Panc1 (cell line): ENCODE results near the gene LRRC36.

Source experiments
- TF ChIP-seq, protein P1 (sequence below): fragments of 450-650 bp; IDR thresholded peaks from 2 replicates; pipeline ENCODE4 v1.5.1; 2017; ENCODE audit warnings: mild to moderate bottlenecking
- TF ChIP-seq, protein P2 (sequence below), 2 experiments: IDR thresholded peaks; 2 replicates each; pipeline ENCODE4 v1.6.1; 2011 to 2012; ENCODE audit warnings: low read depth in 2 of 2, control low read depth in 1 of 2, low read length in 1 of 2, mild to moderate bottlenecking in 1 of 2, moderate library complexity in 1 of 2; ENCODE audit not compliant: insufficient read depth in 1 of 2

DNA sequence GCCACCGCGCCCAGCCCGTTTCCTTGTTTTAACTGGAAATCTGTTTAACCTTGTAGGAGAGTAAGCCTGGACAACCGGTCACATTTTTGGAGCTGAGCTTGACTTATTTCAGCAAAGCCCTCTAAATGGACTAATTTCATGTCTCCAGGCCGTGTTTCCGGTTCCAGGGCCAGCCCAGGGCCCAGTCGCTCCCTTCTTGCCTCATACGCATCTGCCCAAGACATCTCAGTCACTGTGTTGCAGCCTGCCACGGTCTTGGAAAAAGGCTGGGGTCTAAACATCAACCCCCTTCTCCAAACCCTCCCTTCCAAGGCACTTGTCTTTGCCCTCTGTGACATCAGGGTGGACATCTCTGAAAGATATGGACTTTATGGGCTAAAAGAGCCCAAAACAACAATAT is 28.3 kb upstream of the LRRC36 start:
- TF ChIP-seq, protein P1, sequence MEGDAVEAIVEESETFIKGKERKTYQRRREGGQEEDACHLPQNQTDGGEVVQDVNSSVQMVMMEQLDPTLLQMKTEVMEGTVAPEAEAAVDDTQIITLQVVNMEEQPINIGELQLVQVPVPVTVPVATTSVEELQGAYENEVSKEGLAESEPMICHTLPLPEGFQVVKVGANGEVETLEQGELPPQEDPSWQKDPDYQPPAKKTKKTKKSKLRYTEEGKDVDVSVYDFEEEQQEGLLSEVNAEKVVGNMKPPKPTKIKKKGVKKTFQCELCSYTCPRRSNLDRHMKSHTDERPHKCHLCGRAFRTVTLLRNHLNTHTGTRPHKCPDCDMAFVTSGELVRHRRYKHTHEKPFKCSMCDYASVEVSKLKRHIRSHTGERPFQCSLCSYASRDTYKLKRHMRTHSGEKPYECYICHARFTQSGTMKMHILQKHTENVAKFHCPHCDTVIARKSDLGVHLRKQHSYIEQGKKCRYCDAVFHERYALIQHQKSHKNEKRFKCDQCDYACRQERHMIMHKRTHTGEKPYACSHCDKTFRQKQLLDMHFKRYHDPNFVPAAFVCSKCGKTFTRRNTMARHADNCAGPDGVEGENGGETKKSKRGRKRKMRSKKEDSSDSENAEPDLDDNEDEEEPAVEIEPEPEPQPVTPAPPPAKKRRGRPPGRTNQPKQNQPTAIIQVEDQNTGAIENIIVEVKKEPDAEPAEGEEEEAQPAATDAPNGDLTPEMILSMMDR = no peak
- TF ChIP-seq, protein P2, sequence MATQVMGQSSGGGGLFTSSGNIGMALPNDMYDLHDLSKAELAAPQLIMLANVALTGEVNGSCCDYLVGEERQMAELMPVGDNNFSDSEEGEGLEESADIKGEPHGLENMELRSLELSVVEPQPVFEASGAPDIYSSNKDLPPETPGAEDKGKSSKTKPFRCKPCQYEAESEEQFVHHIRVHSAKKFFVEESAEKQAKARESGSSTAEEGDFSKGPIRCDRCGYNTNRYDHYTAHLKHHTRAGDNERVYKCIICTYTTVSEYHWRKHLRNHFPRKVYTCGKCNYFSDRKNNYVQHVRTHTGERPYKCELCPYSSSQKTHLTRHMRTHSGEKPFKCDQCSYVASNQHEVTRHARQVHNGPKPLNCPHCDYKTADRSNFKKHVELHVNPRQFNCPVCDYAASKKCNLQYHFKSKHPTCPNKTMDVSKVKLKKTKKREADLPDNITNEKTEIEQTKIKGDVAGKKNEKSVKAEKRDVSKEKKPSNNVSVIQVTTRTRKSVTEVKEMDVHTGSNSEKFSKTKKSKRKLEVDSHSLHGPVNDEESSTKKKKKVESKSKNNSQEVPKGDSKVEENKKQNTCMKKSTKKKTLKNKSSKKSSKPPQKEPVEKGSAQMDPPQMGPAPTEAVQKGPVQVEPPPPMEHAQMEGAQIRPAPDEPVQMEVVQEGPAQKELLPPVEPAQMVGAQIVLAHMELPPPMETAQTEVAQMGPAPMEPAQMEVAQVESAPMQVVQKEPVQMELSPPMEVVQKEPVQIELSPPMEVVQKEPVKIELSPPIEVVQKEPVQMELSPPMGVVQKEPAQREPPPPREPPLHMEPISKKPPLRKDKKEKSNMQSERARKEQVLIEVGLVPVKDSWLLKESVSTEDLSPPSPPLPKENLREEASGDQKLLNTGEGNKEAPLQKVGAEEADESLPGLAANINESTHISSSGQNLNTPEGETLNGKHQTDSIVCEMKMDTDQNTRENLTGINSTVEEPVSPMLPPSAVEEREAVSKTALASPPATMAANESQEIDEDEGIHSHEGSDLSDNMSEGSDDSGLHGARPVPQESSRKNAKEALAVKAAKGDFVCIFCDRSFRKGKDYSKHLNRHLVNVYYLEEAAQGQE (IDR thresholded peaks at IDR 0.05; ENCODE audit: insufficient read depth in 1 of 2, low read depth in 2 of 2, low read length in 1 of 2) = no peak
